H1 (cell line): ENCODE data around the gene SLC35F1. TPM values are rescaled to one million over a fixed set of nuclear protein-coding genes. Genes with fewer than 3 reads are reported as not detected.

ENCODE experiments used
- TCF12 ChIP-seq: IDR thresholded peaks from 2 replicates; pipeline ENCODE4 v1.6.1; 2011; ENCODE audit warnings: low read depth, mild to moderate bottlenecking, low read length
- polyA plus RNA-seq, 7 experiments: library from polyadenylated mRNA; depleted of rRNA in 3 of 7; stranded (reverse) in 5 of 7; unstranded in 2 of 7; fragments of >200 nt in 5 of 7; fragments of 200-250 nt in 2 of 7; gene quantifications; 1 replicate in 5 of 7; 2 replicates in 1 of 7; 4 replicates in 1 of 7; pipeline versions ENCODE4 v1.2.1 to v1.2.3, GENCODE V29; 2011 to 2013; ENCODE audit warnings: missing spikeins in 2 of 7, mixed read lengths in 2 of 7
- total RNA-seq: library from RNA; stranded (reverse); fragmentation: NEBNext Ultra II Directional; extraction: Animal tissue kit (Norgen Biotek cat#: 25700); gene quantifications from 2 replicates; pipeline ENCODE4 v1.2.1, GENCODE V29; 2021

SLC35F1 gene
- total and polyA plus RNA-seq, 2 of the 8 experiments (the other 6 are each of a cell fraction or from before 2014, with no cell fraction given): 7.0 to 10.0 TPM

DNA sequence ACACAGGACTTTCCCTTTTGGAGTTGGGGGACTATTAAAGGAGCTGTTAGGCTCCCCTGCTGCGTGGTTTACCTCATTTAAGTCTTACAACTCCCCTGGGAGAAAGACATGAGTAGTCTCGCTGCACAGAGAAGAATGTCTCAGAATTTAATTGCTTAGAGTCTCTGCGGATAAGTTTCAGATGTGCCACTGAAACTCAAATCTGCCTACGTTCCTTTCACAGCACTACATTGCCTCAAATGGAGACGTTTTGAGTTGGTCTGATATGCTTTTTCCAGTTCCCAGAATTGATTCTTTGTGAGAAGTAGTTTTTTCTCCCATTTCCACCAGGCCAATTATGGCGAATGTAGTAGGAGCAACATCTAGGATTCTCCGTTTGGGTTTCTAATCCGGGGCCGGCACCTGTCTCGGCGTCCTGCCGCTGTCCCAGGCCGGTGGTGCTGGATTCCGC, 532 bp upstream of the SLC35F1 start (continued):
- 0 out of 2 replicates have a peak, but pooled peaks have one; percentile 56 for TF ChIP-seq TCF12
